Astrocyte (in vitro differentiated cells and primary cell): ENCODE data around the gene ANXA2. TPM values are rescaled to one million over a fixed set of nuclear protein-coding genes. Genes with fewer than 3 reads are reported as not detected.

Source experiments
- DNase-seq: peaks from one replicate; pipeline ENCODE4 v3.0.0-alpha.2; 2010; ENCODE audit warnings: low read depth
- FAIRE-seq: peaks from 2 replicates; lab custom pipeline; 2011; peaks lifted over from hg19 to GRCh38; lab: Jason Lieb, UNC
- H2AFZ ChIP-seq: 2 replicates; pipeline ENCODE4 v1.6.0; 2012; ENCODE audit warnings: low read depth, low read length, inconsistent platforms
- H3K27ac ChIP-seq: 2 replicates; pipeline ENCODE4 v1.5.1; 2011; ENCODE audit warnings: low read depth, low read length, inconsistent platforms
- H3K27me3 ChIP-seq: 2 replicates; pipeline ENCODE4 v1.6.0; 2011; ENCODE audit warnings: low read length, inconsistent platforms; ENCODE audit not compliant: insufficient read depth
- H3K36me3 ChIP-seq: 2 replicates; pipeline ENCODE4 v1.5.1; 2011; ENCODE audit warnings: low read length, inconsistent platforms; ENCODE audit not compliant: insufficient read depth
- H3K4me1 ChIP-seq: 2 replicates; pipeline ENCODE4 v1.5.1; 2011; ENCODE audit warnings: low read length, inconsistent platforms; ENCODE audit not compliant: insufficient read depth
- H3K4me2 ChIP-seq: 2 replicates; pipeline ENCODE4 v1.6.0; 2012; ENCODE audit warnings: low read length, inconsistent platforms
- H3K4me3 ChIP-seq: 2 replicates; pipeline ENCODE4 v1.5.1; 2011; ENCODE audit warnings: low read depth, mild to moderate bottlenecking, low read length, inconsistent platforms; ENCODE audit not compliant: insufficient read depth
- H3K79me2 ChIP-seq: 2 replicates; pipeline ENCODE4 v1.6.0; 2012; ENCODE audit warnings: mild to moderate bottlenecking, low read length, inconsistent platforms; ENCODE audit not compliant: insufficient read depth
- H3K9ac ChIP-seq: 2 replicates; pipeline ENCODE4 v1.6.0; 2012; ENCODE audit warnings: mild to moderate bottlenecking, low read length, inconsistent platforms
- H3K9me3 ChIP-seq: 2 replicates; pipeline ENCODE4 v1.5.1; 2012; ENCODE audit warnings: low read depth, mild to moderate bottlenecking, low read length, inconsistent platforms; ENCODE audit not compliant: insufficient read depth
- H4K20me1 ChIP-seq: 2 replicates; pipeline ENCODE4 v1.6.0; 2012; ENCODE audit warnings: low read length, inconsistent platforms; ENCODE audit not compliant: insufficient read depth
- H3K27ac Mint-ChIP-seq: one replicate; pipeline ENCODE4 v1.8.0; 2021; ENCODE audit warnings: mild to moderate bottlenecking, mixed read lengths; ENCODE audit not compliant: unreplicated experiment
- H3K27me3 Mint-ChIP-seq: one replicate; pipeline ENCODE4 v1.8.0; 2021; ENCODE audit warnings: low read depth, mixed read lengths; ENCODE audit not compliant: unreplicated experiment
- H3K36me3 Mint-ChIP-seq: one replicate; pipeline ENCODE4 v1.8.0; 2021; ENCODE audit warnings: low read depth, mixed read lengths; ENCODE audit not compliant: unreplicated experiment
- H3K4me1 Mint-ChIP-seq: one replicate; pipeline ENCODE4 v1.8.0; 2021; ENCODE audit warnings: low read depth, mixed read lengths; ENCODE audit not compliant: unreplicated experiment
- H3K4me3 Mint-ChIP-seq: one replicate; pipeline ENCODE4 v1.8.0; 2021; ENCODE audit warnings: mild to moderate bottlenecking, moderate library complexity, mixed read lengths; ENCODE audit not compliant: unreplicated experiment
- H3K9me3 Mint-ChIP-seq: one replicate; pipeline ENCODE4 v1.8.0; 2021; ENCODE audit warnings: mild to moderate bottlenecking, mixed read lengths; ENCODE audit not compliant: unreplicated experiment
- EZH2 ChIP-seq: IDR thresholded peaks from 2 replicates; pipeline ENCODE4 v1.6.1; 2012; ENCODE audit warnings: mild to moderate bottlenecking, low read length, inconsistent platforms; ENCODE audit not compliant: insufficient read depth
- total RNA-seq: library from RNA; stranded (reverse); gene quantifications from 2 replicates; pipeline ENCODE4 v1.2.1, GENCODE V29; 2021
- TF ChIP-seq, protein P1 (sequence below): IDR thresholded peaks from 2 replicates; pipeline ENCODE4 v1.5.1; 2011; ENCODE audit warnings: low read depth, mild to moderate bottlenecking, inconsistent platforms, low read length, moderate library complexity; ENCODE audit not compliant: insufficient read depth

Gene ANXA2
- total RNA-seq, 1 donor from 2014 or later: 2,599 TPM

DNA sequence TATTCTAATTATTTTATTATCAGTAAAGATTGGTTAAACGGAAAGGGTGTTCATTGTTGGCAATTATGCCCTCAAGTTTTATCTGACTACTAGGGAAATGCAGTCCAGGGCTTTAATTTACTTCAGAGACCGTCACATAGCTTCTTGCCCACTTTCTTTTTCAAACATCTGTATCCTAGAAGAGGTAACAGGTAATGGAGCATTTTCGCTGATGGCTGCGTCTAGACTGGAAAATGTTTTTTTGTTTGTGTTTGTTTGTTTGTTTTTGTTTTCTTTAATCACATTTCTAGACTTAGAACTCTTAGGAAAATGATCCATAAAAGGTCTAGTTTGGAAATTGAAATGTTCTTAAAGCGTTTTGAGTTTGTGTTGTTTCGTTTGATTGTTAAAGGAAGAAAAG lies 71.4 kb downstream of the ANXA2 start:
- Histone ChIP-seq H2AFZ (no peak overlapping the region), H3K9me3 (no peaks in the 10 kb centered on the region), H3K36me3 (no peaks in the 10 kb centered on the region), H3K4me1 (no peaks in the 10 kb centered on the region), H3K27me3 (peaks cover 30% of the 10 kb centered on the region), H4K20me1 (no peaks in the 10 kb centered on the region), H3K4me2 (no peak overlapping the region), H3K79me2 (no peaks in the 10 kb centered on the region), H3K27ac (no peak overlapping the region), H3K9ac (no peak overlapping the region), H3K4me3 (no peak overlapping the region)
- Mint-ChIP-seq H3K4me1 (peaks cover 2% of the 10 kb centered on the region), H3K9me3 (no peaks in the 10 kb centered on the region), H3K27me3 (peaks cover 6% of the 10 kb centered on the region), H3K36me3 (no peaks in the 10 kb centered on the region), H3K4me3 (no peak overlapping the region), H3K27ac (no peak overlapping the region)
- FAIRE-seq (no peak), DNase-seq (no peak)
- TF ChIP-seq, protein P1, sequence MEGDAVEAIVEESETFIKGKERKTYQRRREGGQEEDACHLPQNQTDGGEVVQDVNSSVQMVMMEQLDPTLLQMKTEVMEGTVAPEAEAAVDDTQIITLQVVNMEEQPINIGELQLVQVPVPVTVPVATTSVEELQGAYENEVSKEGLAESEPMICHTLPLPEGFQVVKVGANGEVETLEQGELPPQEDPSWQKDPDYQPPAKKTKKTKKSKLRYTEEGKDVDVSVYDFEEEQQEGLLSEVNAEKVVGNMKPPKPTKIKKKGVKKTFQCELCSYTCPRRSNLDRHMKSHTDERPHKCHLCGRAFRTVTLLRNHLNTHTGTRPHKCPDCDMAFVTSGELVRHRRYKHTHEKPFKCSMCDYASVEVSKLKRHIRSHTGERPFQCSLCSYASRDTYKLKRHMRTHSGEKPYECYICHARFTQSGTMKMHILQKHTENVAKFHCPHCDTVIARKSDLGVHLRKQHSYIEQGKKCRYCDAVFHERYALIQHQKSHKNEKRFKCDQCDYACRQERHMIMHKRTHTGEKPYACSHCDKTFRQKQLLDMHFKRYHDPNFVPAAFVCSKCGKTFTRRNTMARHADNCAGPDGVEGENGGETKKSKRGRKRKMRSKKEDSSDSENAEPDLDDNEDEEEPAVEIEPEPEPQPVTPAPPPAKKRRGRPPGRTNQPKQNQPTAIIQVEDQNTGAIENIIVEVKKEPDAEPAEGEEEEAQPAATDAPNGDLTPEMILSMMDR: no peak
- no peak for TF ChIP-seq EZH2

- Mint-ChIP-seq H3K36me3 (no peaks in the 10 kb centered on the region), H3K27me3 (peaks cover 6% of the 10 kb centered on the region), H3K9me3 (no peaks in the 10 kb centered on the region), H3K4me1 (peaks cover 2% of the 10 kb centered on the region), H3K27ac (no peak overlapping the region), H3K4me3 (no peak overlapping the region)
- no peak overlapping the region for H3K4me2 ChIP-seq
- no peak overlapping the region for H2AFZ ChIP-seq
- H3K9me3 ChIP-seq: no peaks in the 10 kb centered on the region
- TF ChIP-seq EZH2: no peak
- TF ChIP-seq, protein P1: no peak
- H3K36me3 ChIP-seq: no peaks in the 10 kb centered on the region
- no peaks in the 10 kb centered on the region for H4K20me1 ChIP-seq
- no peaks in the 10 kb centered on the region for H3K79me2 ChIP-seq
- H3K27me3 ChIP-seq: peaks cover 30% of the 10 kb centered on the region
- DNase-seq (no peak), FAIRE-seq (no peak)
- no peaks in the 10 kb centered on the region for H3K4me1 ChIP-seq
- H3K4me3 ChIP-seq: no peak overlapping the region
- H3K9ac ChIP-seq: no peak overlapping the region
- no peak overlapping the region for H3K27ac ChIP-seq
Observed at GRCh38 chr15:60325905-60326304, 71.9 kb downstream of the ANXA2 start.

DNA sequence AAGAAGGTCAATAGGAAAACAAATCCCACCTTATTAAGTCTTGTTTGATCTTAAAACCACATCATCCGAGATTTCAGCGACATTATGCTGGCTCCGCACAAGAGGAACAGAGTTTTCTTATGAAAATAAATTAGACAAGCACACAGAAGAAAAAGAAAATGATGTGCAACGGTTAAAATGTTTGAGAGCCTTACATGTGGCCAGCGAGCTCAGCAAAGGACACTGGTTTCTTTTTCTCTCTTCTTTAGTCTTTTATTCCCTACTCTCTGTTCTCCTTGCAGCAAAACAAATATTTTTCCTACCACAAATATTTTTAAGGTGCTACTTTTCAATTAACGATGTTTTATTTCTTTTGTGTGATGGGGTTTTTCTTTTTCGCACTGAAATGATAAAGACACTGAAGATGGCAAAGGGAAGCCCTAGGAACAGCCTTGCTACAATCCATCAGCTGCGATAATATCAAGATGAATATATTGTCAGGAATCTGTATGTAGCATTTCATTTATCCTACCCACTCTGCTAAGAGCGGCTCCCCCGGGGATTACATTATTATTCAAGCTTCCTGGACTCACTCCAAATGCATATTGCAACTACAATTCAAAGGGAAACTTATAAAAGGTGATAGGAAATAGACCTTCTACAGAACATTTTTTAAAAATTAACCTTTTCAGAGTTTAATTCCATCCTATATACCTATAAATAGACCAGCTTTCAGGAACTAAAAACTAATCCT lies 72.9 kb downstream of the ANXA2 start:
- Mint-ChIP-seq H3K36me3 (no peaks in the 10 kb centered on the region), H3K9me3 (no peaks in the 10 kb centered on the region), H3K4me3 (no peak overlapping the region), H3K27me3 (peaks cover 9% of the 10 kb centered on the region), H3K4me1 (peaks cover 2% of the 10 kb centered on the region), H3K27ac (no peak overlapping the region)
- no peak for TF ChIP-seq EZH2
- TF ChIP-seq, protein P1: no peak
- H2AFZ ChIP-seq: no peak overlapping the region
- no peak overlapping the region for H3K27ac ChIP-seq
- H3K27me3 ChIP-seq: peaks cover 30% of the 10 kb centered on the region
- DNase-seq (no peak), FAIRE-seq (no peak)
- H3K4me3 ChIP-seq: no peak overlapping the region
- H4K20me1 ChIP-seq: no peaks in the 10 kb centered on the region
- H3K36me3 ChIP-seq: no peaks in the 10 kb centered on the region
- no peaks in the 10 kb centered on the region for H3K4me1 ChIP-seq
- no peak overlapping the region for H3K4me2 ChIP-seq
- H3K79me2 ChIP-seq: no peaks in the 10 kb centered on the region
- H3K9ac ChIP-seq: no peak overlapping the region
- H3K9me3 ChIP-seq: no peaks in the 10 kb centered on the region
